Measurements from ENCODE around the gene PIEZO2.
"Not testable (repeated sequence)": the region's sequence is repeated elsewhere in the genome, so short reads cannot be mapped to it uniquely, and the experiment has no call there.

The PIEZO2 gene

DNA sequence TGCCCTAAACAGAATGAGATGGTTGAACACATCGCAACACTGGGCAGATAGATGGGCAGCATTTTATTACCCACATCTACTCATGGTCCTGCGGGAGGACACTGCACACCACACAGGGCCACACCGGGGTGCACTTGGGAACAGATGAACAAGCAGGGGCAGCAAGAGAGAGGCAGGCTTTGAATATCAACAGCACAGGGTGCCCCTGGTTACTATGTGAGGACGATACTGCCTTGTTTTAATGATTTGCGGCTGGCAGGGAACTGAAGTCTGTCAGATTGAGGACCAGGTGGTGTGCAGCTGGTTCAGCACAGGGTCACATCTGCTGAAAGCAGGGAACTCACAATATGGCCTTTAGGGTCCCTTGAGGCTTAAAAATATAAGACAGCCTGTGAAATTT, 195.7 kb downstream of the PIEZO2 start:
- DNase-seq, result no peak

DNA sequence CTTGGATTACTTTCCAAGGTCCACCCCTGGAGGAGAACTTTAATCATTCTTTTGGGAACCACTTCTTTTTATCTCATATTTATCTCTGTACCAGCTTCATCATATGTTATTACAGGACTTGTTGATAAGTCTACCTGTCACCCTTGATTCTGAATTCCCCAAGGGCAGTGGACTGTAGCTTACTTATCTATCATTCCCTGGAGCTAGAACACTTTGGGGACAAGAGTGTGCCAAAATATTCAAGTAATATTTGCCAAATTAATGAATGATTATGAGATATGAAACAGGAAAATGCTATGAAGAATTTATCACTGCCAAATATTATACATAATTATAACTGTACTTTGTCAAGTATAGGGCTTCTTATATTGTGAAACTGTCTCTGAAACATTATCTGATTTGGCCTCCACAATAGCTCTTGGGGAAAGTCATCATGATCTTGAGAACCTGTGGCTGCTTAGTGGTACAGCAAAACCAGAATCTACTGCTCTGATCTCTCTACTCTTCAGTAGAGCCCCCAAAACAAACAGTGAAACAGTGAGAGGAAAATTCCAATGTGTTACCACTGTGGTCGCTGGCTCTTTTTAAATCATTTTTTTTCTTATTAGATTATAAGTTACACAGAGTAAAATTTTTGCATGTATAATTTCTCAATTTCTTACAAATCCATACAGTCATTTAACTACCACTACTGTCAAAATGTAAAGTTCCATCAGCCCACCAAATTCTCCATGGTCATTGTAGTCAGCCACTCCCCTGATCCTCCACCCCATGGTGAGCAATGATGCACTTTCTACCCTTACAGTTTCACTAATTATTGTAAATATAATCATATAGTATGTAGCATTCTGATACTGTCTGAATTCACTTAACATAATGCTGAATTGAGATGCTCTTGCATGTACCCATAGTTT, 197.5 kb downstream of the PIEZO2 start:
- no peak for DNase-seq

DNA sequence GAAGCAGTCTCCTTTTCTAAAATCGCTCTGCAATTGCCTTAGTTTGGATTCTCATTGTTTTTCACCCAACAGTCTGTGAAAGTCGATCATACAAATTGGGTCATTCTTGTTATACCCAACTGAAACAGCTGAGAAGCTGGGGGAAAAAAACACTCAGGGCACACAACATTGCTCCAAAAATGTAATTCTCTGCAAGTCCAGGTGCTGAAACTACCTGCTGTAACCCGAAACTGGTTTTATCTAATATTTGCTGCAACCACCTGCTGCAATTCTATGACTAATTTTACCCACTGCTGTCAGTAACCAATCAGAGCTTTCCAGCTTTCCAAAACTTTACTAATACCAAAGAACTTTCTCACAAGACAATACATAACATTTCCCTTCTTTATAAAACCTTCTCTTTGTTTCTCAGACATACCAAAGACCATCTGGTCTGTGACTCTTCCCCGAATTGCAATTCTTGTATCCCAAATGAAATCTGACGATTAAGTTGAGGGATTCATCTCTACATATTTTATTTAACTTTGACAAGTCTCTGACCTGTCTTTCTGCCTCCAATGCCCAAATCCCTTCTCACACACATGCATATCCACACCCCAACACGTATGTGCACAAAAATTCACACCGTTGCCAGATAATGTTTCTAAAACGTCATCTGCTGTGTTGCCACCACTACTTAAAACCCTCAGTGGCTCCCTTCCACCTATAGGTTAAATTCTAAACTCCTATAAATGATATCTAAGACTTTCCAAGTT, 198.3 kb downstream of the PIEZO2 start:
- no peak for DNase-seq

DNA sequence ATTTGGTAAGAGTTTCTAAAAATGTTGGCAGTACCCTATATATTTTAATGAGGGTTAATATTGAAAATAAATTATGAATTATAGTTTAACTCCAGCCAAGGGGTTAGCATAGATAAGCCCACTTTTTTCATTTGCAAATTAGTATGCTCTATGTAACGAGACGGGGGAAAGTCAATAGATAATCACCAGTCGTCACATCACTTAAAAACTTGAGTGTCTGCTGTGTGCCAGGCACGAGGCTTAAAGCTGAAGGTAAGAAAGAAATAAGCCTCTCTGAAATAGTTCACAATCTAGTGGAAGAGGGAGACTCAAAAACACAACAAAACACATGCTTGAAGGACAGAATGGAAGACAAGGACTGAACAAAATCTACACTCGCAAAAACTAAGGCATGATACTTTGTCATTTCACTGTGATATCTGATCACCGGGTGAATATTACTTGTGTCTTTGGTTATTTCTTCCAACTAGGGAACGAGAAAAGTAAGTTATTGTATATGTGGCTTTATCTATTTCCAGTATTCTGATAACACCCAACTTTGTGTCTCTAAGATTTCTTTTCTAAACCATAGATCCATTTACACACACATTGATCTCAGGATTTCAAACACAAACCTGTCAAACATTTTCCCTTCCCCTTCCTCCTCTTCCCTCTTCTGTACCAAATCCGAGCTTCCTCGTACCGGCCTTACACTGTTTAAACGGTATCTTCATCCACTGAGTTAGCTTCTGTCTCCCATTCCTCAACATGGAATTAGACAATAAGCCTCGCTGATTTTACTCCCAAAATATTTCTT, 199.1 kb downstream of the PIEZO2 start:
- no peak for DNase-seq

DNA sequence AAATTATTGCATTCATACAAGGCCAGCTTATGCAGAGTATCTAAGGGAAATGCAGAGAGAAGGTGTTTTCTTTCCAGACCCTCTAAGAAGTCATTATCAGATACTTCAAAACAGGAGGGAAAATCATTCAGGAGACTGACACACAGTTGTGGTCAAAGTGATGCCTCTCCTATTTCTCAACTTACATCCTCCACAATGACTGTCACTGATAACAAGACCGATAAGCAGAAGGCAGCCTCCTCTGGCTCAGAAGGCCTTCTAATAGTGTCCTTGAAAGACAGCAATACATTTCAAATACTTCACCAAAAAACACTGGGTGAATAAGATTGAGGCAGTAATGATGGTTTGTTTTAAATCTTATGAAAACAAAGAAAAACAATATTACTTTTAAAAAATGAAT, 199.7 kb downstream of the PIEZO2 start:
- DNase-seq, result no peak

DNA sequence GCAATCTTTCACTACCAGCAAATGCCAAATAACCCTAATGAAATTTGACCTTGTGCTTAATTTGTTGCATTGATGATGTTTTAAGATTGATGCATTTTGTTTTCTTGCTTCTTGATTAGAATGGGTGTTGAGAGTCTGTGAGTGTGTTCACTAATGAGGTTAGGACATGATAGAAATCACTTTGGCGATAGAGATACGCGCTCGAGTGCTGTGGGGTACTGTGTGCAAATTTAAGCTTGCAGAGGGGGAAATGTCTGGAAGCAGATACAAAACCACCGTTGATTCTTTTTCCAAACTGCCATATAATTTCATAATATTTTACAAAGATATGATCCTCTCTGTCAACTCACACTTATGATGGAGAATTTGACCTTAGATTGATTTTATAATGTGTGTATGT, 200.9 kb downstream of the PIEZO2 start:
- DNase-seq, result no peak

DNA sequence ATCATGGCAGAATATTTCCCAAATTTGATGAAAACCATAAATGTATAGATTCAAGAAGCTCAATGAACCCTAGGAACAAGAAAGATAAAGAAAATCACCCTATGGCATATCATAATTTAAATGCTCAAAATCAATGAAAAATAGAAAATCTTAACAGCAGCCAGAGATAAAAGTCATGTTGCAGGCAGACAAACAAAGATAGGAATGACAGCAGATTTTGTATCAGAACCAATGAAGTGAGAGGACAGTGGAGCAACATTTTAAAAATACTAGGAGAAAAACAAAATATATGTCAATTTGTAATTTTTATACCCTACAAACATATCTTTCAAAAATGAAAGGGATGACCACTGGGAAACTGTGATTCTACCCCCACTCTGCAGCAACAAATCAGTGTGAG, 203.3 kb downstream of the PIEZO2 start:
- no peak for DNase-seq

DNA sequence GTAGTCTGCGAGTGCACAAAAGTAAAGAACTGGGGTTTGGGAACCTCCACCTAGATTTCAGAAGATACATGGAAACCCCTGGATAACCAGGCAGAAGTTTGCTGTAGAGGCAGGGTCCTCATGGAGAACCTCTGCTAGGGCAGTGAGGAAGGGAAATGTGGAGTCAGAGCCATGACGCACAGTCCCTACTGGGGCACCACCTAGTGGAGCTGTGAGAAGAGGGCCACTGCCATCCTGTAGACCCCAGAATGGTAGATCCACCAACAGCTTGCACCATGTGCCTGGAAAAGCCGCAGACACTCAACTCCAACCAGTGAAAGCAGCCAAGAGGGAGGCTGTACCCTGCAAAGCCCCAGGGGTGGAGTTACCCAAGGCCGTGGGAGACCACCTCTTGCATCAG, 206.4 kb downstream of the PIEZO2 start:
- no peak for DNase-seq

DNA sequence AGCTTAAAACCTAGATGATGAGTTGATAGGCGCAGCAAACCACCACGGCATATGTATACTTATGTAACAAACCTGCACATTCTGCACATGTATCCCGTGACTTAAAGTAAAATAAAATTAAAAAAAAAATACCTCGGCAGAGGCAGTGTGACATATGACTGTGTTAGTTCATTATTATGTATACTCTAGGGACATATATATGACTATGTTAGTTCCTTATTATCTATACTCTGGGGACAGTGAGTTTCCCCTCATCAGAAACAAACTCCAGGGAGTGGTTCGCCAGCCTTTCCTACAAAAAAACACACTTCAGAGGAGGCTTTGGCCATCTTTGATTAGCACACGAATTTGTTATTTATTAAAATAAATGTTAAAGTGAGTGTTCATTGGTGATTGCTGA, 209.5 kb downstream of the PIEZO2 start:
- DNase-seq, result no peak

DNA sequence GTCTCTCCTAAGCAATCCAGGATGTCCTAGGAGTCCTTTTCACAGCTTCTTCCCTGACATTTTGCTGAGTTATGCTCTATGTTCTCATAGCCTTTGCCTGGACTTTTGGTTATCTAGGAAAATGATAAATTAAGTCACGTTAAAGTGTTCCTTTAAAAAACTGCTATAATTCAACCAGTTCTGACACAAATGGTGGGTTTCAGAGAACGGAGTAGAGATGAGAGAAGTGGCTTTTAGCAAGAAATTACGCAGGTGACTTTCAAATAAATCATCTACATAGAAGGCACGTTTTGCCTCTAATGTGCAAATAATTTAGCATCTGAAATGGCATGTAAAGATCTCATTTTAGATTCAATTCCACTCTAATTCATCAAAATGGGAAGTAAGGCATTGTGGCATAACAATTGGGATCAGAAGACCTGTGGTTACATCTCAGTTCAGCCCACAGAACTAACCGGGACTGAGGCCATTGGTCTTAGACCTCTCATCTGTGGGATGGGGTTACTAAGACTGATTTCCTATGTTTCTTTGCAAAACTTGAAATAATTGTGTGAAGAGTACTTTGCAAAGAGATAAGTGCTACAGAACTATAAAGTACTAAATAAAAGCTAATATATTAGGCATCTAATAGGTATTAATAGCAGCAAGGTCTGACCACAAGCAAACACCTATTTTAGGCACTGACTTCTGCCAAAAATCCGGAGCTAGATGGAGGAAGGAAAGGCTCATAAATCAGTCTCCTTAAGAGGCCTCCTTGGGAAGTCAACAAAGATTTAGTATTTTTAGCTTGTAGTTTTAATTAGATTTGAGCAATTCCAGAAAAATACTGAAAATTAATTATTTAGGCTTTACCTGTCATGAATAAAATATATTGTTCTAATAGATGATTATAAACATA, 211.4 kb downstream of the PIEZO2 start:
- no peak for DNase-seq

DNA sequence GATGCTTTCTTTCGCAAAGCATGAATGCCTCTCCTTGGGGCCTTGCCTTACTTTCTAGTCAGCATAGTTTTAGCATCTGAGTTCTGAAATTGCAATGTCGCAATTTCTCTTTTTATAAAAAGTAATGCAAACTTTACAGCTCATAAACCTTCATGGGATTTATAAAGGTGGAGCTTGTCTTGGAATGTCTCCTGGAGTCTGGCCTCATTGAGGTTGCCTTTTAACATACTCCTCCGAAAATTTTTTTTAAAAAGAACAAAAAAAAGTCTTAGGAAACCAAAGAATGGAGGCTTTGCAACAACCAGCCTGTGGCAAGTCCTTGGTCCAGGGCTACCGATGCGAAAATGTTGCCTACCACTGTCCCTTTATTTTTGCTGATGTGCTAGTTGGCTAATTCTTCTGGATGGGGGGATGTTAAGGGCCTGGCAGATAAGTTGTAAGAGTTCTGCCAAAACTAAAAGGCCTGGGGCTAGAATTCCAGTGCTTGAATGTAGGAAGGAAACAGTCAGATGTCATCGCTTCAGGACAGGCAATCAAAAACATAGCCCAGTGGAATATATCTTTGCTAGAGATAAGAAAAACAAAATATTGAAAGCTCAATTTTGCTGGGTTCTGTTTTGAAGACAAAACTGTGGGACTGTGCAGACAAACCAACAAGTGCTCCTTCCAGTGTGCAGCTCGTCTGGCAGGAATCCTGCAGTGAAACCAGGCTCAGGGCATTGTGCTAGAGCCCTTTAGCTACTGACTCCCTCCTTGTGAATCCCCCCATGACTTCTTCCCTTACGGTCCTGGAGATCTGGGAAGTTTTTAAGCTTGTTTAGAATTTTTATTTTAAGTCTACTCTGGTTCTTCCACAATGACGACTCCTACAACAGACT, 213.0 kb downstream of the PIEZO2 start:
- DNase-seq, result no peak

DNA sequence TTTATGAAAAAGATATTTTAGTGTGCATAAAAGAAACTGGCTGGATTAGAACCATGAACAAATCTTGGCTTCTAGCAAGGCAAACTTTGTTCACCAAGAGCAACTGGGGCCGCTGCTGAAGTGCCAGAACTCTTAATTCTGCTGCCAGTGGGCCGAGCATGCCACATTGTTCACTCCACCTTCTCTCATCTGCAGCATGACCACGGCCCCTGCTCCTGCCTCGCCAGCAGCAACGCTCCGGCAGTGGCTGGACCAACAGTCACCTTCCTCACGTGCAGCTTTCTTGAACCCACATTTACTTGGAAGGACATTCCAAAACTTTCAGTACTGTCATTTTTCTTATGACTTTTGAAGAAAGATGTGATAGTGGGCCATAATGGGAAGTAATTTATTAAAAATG, 213.8 kb downstream of the PIEZO2 start:
- DNase-seq, result no peak

DNA sequence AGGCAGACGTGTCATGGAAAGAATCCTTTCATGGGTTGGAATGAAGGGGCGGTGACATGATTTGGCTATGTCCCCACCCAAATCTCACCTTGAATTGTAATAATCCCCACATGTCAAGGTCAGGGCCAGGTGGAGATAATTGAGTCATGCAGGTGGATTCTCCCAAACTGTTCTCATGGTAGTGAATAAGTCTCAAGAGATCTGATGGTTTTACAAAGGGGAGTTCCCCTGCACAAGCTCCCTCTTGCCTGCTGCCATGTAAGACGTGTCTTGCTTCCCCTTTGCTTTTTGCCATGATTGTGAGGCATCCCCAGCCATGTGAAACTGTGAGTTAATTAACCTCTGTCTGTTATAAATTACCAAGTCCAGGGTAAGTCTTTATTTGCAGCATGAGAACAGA, 215.7 kb downstream of the PIEZO2 start:
- DNase-seq, result not testable (repeated sequence)

DNA sequence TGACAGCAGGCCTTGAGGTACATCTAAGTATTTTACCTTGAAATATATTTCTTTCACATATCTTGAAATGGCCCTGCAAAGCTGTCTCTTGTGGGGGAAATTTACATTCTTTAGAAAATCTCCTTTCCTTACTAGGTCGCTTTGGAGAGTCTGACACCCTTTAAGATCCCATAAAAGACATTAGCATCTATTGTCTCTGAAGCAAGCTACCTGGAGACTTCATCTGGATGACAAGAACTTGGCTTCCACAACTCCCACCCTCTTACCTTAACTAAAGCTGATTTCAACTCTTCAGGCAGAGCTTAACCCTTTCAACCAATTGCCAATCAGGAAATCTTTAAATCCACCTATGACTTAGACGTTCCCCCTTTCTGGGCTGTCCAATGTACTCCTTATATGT, 219.3 kb downstream of the PIEZO2 start:
- DNase-seq, result no peak

DNA sequence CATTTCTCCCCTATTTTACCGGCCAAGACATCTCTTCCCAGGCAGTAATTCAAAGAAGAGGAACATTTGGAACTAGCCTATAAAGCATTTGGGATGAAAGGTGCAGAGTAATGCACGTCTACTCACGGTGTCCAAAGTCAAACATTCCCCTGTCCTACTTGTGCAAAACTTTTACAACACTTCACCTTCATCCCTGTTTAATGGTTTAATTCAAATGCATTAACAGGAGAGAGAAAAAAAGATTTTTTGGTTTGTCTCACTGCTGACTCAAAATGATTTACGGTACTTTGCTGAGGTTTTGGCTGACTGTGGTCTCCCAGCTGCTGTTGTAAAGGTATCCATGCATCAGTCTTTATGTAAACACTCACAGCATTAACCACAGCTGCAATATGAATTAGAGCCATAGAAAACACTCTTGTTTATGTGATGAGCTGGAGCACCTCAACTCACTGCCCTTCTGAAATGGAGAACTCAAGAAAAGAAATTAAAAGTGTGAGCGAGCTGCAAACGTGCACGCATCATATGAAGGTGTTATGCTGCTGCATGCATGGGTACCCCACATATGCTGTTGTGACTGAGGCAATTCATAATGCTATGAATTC, 220.5 kb downstream of the PIEZO2 start:
- peak; percentile 0 for DNase-seq

DNA sequence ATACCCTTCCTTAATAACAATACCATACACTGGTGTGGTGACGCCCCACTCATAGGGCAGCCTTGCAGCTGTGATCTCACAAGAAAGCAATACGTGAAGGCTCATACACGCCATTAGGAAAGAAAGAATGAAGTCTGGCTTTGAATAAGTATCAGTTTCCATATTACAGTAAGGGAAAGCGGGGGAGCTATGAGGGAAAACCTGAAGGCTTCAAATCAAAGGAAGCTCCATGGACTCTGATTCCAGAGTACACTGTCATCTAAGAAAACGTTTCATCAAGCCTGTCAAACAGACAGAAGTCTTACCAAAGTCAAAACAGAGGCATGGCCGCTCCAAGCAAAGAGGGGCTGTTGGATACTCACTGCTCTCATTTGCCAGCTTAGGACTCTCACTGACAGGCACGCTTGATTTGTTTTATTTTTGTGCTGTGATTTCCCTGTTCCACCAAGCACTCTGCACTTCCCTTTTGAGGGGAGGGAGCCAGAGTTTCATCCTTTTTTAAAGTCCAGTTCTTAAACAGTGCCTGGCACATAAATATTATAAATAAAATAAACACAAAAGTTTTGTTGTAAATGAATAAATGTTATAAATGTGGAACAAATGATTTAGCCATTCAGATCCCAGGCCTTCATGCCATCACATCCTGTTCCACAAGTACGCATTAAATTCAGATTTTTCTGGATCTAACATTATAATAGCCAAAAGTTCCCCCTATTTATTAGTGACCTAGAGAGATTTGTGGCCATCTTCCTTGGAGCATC, 221.2 kb downstream of the PIEZO2 start:
- DNase-seq, result no peak

DNA sequence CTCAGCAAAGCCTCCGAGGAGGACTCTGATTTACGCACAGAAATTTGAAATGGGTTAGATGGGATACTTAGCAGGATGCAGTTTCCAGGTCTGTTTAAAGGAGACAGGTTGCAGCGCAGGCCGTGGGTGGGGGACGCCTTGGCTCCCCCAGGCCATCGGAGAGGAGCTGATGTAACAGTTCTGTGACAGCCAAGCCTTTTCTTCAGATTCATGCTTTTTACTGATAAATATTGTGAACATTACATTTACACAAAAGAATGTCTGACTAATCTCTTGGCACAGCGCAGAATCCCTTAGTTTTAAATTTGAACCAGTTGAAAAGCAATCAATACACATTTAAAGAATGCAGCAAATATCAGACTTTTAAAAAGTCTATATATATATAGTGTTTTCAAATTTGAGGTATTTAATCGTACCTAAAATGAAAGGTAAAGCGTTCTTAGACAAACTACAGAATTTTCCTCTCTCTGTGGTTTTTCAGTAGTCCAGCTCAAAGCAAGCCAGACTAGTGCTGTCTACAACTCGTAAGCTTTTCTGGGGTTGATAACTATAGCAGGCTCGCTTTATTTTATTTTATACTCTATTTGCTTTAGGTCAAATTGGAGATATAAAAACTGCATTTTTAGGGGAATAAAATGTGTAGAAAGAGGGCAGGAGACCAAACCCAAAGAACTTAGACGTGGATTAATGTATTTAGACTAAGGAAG, 221.9 kb downstream of the PIEZO2 start:
- no peak for DNase-seq

DNA sequence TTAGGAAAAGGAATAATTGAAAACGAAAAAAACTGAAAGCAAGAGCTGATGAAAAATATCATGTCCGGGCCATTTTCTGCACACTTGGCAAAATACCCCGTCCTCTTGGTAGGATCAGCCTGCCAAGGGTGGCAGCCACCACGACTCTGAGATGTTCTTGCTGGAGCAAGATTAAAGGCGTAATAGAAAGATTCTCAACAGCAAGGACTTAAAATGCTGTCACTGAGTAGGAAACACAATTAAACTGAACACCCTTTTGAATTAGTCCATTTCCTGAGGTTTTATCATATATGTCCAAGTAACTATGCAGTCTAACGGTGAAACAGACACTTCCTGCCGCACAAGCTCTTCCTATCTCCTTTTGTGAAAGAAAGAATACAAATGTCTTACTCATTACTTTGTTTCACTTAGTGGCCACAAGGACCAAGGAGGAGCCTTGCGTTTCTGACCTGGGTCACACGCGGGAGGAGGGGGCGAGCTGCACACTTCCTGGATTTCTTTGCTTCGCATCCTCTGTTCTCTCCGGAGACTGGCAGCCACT, 222.7 kb downstream of the PIEZO2 start:
- no peak for DNase-seq

DNA sequence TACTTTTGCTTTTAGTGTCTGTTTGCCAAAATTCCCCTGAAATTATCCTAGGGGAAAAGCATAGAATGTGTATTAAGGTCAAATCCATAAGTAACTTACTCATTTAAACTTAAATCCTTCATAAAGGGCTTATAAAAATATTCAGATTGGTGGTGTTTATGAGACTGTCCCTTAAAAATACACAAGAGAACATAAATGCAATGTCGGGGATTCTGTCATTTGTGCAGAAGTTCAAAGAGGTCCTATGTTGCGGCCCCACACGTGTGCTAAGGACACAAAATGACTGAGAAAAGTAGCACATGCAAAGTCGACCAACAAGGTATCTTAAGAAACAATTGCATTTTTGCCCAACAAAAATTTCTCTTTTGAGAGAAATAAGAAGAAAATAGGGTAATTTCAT, 225.1 kb downstream of the PIEZO2 start:
- no peak for DNase-seq
